ENCODE results near the gene FPR3. TPM values are rescaled to one million over a fixed set of nuclear protein-coding genes. Genes with fewer than 3 reads are reported as not detected.
A peak's percentile ranks its signal among the peaks of the same experiment; 100 is the strongest.

The FPR3 gene
- total RNA-seq, 6 experiments from 2014 or later = 2.2 to 13.9 (median 4.6) TPM

DNA sequence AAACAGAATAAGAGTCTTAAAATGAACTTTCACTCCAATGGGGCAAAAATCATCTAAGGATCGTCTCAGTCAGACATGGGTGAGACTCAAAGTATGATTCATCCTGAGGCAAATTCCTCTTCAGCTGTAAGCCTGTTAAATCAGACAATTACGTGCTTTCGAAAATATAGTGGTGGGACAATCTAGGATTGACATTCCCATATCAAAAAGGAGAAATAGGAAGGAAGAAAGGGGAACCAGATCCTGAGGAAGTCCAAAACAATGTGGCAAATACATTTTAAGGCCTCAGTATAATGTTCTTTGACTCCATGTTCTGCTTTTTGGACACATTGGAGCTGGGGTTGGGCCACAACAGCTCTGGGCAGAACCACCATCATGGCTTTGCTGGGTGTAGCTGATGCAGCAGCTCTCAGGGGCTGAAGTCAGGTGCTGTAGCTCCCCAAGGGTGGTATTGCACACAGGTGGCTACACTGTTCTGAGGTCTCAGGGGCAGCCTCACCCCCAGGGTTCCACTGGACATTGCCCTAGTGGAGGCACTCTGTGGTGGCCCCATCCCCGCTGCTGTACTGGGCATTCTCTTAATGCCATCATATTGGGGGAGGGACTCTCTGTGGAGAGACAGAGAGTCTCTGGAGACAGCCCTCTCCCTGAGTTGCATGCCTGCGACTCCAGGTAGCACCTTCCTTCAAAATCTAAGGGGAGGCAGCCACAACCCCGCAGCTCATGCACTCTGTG is 5.7 kb upstream of the FPR3 start:
- no peaks in the 10 kb centered on the region for H3K9me3 ChIP-seq
- no peak overlapping the region for H3K27ac ChIP-seq
- no peak for DNase-seq
- 37% methylated on average over 4 of the region's 6 CpGs for WGBS (ENCODE audit: insufficient coverage, low coverage, low lambda C conversion rate, missing lambda C conversion rate)
- TF ChIP-seq POLR2A (IDR thresholded peaks at IDR 0.05) (no peak), CTCF (IDR thresholded peaks at IDR 0.05) (no peak)
- H3K27me3 ChIP-seq = no peaks in the 10 kb centered on the region
- no peaks in the 10 kb centered on the region for H3K4me1 ChIP-seq
- no peaks in the 10 kb centered on the region for H3K36me3 ChIP-seq
- intact Hi-C loops (cut with DNase I) = no loop called here
- no peak overlapping the region for H3K4me3 ChIP-seq
- ATAC-seq = peak in 3 of 4 donors; percentile 47 to 53 (median 50)

- WGBS (ENCODE audit: insufficient coverage, low coverage, low lambda C conversion rate, missing lambda C conversion rate) = 54% methylated on average over 2 of the region's 2 CpGs
- Histone ChIP-seq H3K9me3 (no peaks in the 10 kb centered on the region), H3K27me3 (no peaks in the 10 kb centered on the region), H3K4me1 (no peaks in the 10 kb centered on the region), H3K4me3 (no peak overlapping the region), H3K27ac (no peak overlapping the region), H3K36me3 (no peaks in the 10 kb centered on the region)
- no peak for DNase-seq
- ATAC-seq = no peak
- TF ChIP-seq POLR2A (IDR thresholded peaks at IDR 0.05) (no peak), CTCF (IDR thresholded peaks at IDR 0.05) (no peak)
- intact Hi-C loops (cut with DNase I) = no loop called here
These were observed 2.0 kb upstream of the FPR3 start for GRCh38 chr19:51792932-51793331.

GRCh38 chr19:51793994-51794393 is 963 bp upstream of the FPR3 start:
- no peaks in the 10 kb centered on the region for H3K27me3 ChIP-seq
- no peaks in the 10 kb centered on the region for H3K36me3 ChIP-seq
- DNase-seq = no peak
- H3K27ac ChIP-seq = no peak overlapping the region
- no peak for ATAC-seq
- H3K4me1 ChIP-seq = no peaks in the 10 kb centered on the region
- H3K9me3 ChIP-seq = no peaks in the 10 kb centered on the region
- intact Hi-C loops (cut with DNase I) = no loop called here
- WGBS (ENCODE audit: insufficient coverage, low coverage, low lambda C conversion rate, missing lambda C conversion rate) = 60% methylated on average over 2 of the region's 2 CpGs
- no peak overlapping the region for H3K4me3 ChIP-seq
- no peak for TF ChIP-seq POLR2A (IDR thresholded peaks at IDR 0.05)
- TF ChIP-seq CTCF (IDR thresholded peaks at IDR 0.05) = no peak

DNA sequence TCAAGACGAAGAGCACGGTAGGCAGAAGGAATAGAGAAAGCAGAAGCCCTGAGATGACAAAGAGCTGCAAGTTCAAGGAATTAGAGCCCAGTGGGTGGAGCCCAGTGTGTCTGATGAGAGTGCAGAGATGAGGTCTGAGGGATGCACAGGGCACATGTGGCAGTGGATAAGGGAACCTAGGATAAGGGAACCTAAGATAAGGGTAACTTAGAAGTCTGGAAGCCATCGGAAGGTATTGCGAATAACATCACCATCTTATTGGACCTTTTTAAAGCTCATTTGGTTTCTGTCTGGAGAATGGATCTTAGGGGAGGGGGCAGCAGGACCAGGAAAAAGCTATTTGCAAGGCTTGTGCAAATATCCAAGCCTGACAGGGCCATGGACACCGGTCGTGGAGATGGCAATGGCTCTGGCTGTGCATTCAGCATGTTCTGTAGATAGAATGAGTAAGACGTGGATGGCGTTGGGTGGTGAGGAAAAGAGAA is 1.3 kb downstream of the FPR3 start:
- Histone ChIP-seq H3K4me1 (peaks cover 0 to 4% (median 0%) of the 10 kb centered on the region in 4 donors), H3K9me3 (no peaks in the 10 kb centered on the region), H3K4me3 (no peak overlapping the region), H3K36me3 (no peaks in the 10 kb centered on the region), H3K27me3 (no peaks in the 10 kb centered on the region), H3K27ac (peak overlapping the region in 1 of 3 donors; percentile 40)
- ATAC-seq = peak in 3 of 4 donors; percentile 5 to 28 (median 26)
- no peak for DNase-seq
- WGBS (ENCODE audit: insufficient coverage, low coverage, low lambda C conversion rate, missing lambda C conversion rate) = 64% methylated on average over 8 of the region's 8 CpGs
- TF ChIP-seq CTCF (IDR thresholded peaks at IDR 0.05) (no peak), POLR2A (IDR thresholded peaks at IDR 0.05) (peak; percentile 50)
- intact Hi-C loops (cut with DNase I) = no loop called here

All from right lobe of liver (tissue), 6 donors.